Middle frontal gyrus (tissue), 1 donor: ENCODE measurements around the gene ZMYM2.

Experiments
- DNase-seq: peaks from one replicate; pipeline ENCODE4 v3.0.0-alpha.2; 2015; ENCODE audit warnings: low spot score; ENCODE audit errors: extremely low spot score

The ZMYM2 gene

DNA sequence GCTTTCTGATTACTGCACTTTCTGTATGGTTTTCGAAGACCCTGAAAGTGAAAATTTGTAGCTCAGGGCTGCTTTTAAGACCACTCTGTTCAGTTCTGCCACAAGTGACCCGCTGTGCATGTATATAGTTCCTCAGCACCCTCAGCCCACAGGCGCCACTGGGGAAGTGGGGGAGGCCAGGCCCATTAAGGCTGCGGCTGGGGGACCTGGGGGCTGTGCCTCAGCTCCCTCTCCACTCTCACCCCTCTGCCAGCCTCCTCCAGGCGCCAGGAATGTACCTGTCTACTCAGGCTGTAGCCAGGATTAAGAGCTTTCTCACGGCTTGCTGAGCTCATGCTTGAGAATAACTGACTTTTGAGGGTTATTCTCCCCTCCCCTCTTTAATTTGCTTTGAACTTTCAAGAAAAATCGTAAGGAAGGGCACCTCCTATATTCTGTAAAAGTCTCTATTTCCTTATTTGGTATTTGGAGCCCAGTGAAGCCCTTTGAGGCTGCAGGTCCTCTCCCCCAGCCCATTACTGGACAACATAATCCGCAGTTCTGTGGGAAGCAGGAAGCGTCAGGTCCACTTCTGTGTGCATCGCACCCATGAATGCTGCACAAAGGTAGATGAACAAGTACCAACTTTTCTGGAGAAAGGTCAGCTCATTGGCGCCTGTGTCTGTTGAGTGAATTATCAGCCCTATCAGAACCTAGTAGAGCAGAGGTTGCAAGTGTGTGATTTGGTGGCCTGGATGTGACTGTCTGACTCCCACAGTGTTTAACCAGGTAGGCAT, 172.7 kb downstream of the ZMYM2 start:
- no peak for DNase-seq

DNA sequence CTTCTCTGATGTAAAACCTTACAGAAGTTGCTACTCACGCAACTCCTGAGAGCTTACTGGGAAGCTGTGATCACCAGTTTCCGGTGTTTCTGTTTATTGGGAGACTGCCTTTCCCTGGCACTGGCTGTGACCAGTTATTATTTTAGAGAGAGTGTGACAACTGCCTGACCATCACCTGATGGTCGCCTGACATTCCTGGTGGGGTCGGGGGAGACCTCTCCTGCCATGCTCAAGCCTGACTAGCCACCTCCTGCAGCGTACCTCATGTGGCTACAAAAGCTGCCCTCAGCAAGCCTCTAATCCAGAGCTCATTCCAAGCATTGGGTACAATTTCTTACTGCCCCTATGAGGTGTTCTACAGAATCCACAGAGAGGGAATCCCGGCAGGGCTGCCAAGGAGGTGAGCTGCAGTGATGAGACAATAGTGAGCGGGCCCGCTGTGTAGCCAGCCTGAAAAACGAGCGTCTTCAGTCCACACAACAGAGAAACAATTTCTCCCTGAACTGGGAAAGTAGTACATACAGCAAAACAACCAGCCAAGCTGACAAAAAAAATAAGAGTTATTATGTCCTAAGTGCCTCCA, 173.6 kb downstream of the ZMYM2 start:
- DNase-seq = no peak

DNA sequence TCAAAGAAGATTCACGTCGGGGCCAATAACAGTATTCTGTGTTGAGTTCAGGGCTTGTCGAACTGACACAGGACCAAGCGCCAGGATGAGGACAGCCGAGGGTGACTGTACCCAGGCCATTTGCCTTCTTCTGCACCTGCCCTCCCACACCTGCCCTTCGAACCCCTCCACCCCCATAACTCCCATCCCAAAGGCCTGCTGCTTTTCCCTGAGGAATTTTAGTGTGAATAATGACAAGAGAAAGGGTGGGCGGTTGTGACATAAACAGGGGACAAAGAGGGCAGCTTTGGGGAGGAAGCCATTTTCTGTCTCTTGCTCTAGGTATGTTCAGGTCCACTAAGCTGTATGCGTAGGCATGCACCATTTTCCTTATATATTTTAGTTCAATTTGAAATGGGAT, 176.2 kb downstream of the ZMYM2 start:
- no peak for DNase-seq

DNA sequence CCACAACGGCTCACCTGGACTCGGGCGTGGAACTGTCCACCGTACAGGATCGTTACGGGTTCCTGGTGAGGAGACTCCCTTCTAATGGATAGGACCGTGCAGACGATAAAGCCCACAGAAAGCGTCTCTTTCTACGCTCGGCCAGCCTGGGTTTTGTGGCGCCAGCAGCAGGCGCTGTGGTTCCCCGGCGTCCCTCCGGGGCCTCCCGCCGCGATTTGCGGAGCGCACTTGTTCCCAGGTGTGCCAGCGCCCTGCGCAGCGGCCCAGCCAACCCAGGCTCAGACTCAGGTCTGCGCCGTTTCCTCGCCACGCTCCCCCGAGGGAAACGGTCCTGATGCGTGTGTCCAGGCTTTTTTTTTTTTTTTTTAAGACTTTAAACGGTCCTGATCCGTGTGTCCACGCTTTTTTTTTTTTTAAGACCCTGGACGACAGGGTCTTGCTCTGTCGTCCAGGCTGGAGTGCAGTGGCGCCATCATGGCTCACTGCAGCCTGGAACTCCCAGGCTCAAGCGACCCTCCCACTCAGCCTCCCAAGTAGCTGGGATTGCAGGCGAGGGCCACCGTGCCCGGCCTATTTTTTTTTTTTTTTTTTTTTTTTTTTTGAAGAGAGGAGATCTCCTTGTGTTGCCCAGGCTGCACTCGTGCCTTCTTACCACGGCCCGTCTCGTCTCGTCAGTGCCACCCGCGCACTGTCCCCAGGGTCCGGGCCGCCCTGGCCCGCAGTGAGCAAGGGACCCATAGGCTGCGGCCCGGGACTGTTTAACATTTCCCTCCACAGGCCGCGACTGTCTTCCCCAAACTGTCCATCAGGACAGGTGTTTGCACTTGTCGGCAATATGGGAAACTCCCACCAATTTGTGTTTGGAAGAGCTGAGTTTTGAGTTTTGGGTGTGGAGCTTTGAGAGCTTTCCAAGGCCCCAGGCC, 178.5 kb downstream of the ZMYM2 start:
- no peak for DNase-seq

DNA sequence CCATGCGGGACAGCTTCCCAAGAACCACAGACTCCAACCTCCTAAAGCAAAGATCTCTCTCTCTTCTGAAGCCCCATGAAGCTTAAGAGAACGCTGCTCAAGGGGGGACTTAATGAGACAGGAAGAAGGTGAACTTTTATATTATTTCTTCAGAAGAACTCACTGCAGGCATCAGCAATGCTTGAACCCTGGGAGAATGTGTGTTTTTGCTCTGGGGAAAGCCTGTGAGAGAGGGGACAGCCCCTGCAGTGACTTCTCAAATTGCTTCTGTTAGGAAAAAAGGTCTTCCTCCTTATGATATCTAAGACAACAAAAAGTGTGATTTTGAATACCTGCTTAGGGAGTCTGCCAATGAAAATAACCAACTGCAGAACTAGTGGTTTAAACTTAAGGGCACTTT, 179.3 kb downstream of the ZMYM2 start:
- DNase-seq = no peak

DNA sequence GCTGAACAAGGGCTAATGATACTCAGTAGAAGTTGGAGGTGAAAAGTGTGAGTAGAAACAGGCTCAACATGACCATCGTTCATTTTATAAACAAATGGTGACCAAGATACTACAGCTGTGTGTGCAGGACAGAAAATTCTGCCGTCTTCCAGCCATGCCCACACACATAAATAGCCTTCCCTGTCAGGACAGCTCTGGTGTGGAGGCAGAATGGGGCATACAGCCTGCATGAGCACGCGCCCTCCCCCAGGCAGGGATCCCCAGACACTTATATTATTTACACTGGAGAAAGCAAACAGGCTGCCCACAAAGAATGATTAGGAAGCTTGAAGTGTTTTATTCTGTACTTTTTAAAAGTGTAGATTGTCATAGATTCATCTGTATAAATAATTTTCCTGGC, 182.0 kb downstream of the ZMYM2 start:
- DNase-seq = no peak
